Nucleus accumbens (tissue), 56 donors: Measurements from ENCODE around the gene SMG7.

ENCODE experiments used
- DNase-seq, 56 donors: peaks; one replicate each; lab custom pipeline; 2025; lab: John Stamatoyannopoulos, UW

The SMG7 gene

GRCh38 chr1:183584147-183584546 is 111.8 kb downstream of the SMG7 start:
- no peak for DNase-seq

- DNase-seq, result no peak
Observed at GRCh38 chr1:183585038-183585437, 112.7 kb downstream of the SMG7 start.

GRCh38 chr1:183586455-183586854 is 114.2 kb downstream of the SMG7 start:
- DNase-seq, result no peak

- no peak for DNase-seq
Observed at GRCh38 chr1:183586926-183587325, 114.6 kb downstream of the SMG7 start.

GRCh38 chr1:183588827-183589226 is 116.5 kb downstream of the SMG7 start:
- DNase-seq, result peak in 30 of 56 donors; percentile 9 to 71 (median 28)

- no peak for DNase-seq
Observed at GRCh38 chr1:183589384-183589783, 117.1 kb downstream of the SMG7 start.

- no peak for DNase-seq
Observed at GRCh38 chr1:183589874-183590243, 117.6 kb downstream of the SMG7 start.

GRCh38 chr1:183590244-183591191 is 118.2 kb downstream of the SMG7 start, which contains the start of gene NCF2:
TSS of gene NCF2 (minus strand) at chr1:183590459. CDS start at chr1:183590329, 130 bp downstream.
- DNase-seq, result peak in 4 of 56 donors; percentile 13 to 26 (median 25)

- no peak for DNase-seq
Observed at GRCh38 chr1:183592733-183593132, 120.4 kb downstream of the SMG7 start.

GRCh38 chr1:183593356-183593755 is 121.1 kb downstream of the SMG7 start:
- peak in 2 of 56 donors; percentile 14 to 20 for DNase-seq

- no peak for DNase-seq
Observed at GRCh38 chr1:183595537-183595936, 123.2 kb downstream of the SMG7 start.

GRCh38 chr1:183596500-183596899 is 124.2 kb downstream of the SMG7 start:
- DNase-seq, result no peak

- DNase-seq, result no peak
Observed at GRCh38 chr1:183597656-183598347, 125.5 kb downstream of the SMG7 start.

- peak in 2 of 56 donors; percentile 10 to 19 for DNase-seq
Observed at GRCh38 chr1:183598386-183598785, 126.1 kb downstream of the SMG7 start.

- peak in 1 of 56 donors; percentile 37 for DNase-seq
Observed at GRCh38 chr1:183600136-183600535, 127.8 kb downstream of the SMG7 start.

GRCh38 chr1:183600634-183601033 is 128.3 kb downstream of the SMG7 start:
- DNase-seq, result no peak

GRCh38 chr1:183602510-183602909 is 130.2 kb downstream of the SMG7 start:
- no peak for DNase-seq
